Measurements from ENCODE around the gene CHD5. TPM values are rescaled to one million over a fixed set of nuclear protein-coding genes. Genes with fewer than 3 reads are reported as not detected.

Gene CHD5
- total RNA-seq, 1 experiment from 2014 or later: 1.6 TPM

- no peaks in the 10 kb centered on the region for H3K79me1 ChIP-seq (ENCODE audit: insufficient read depth, low read depth, low read length, poor library complexity, severe bottlenecking)
- H3K23me2 ChIP-seq (ENCODE audit: insufficient read length, low read depth, low read length, poor library complexity, severe bottlenecking): peaks cover 5% of the 10 kb centered on the region
- no peak overlapping the region for H3K27ac Mint-ChIP-seq
- no peak overlapping the region for H2BK120ac ChIP-seq (ENCODE audit: low read depth, low read length, poor library complexity, severe bottlenecking)
- no peak overlapping the region for H3K18ac ChIP-seq (ENCODE audit: insufficient read length, low read depth, low read length)
- no peak overlapping the region for H3T11ph ChIP-seq (ENCODE audit: low read length)
- WGBS (ENCODE audit: extremely low coverage, insufficient read length, low lambda C conversion rate): no CpG with 5 or more reads among the region's 26 CpGs
- H2BK5ac ChIP-seq (ENCODE audit: insufficient read length, low read length): no peak overlapping the region
- no peak overlapping the region for H4K91ac ChIP-seq (ENCODE audit: insufficient read length, low read depth, low read length)
- H3K56ac ChIP-seq (ENCODE audit: insufficient read length, low read depth, low read length): no peak overlapping the region
- H3K4me2 ChIP-seq (ENCODE audit: insufficient read depth, insufficient read length, low read length): no peak overlapping the region
- no peak; the same call in 2 of the 3 replicates for TF ChIP-seq CTCF (conservative IDR thresholded peaks at IDR 0.05)
- DNase-seq: no peak
- no peak overlapping the region for H3K4me3 Mint-ChIP-seq
- no peak overlapping the region for H2BK20ac ChIP-seq (ENCODE audit: low read depth, low read length, poor library complexity, severe bottlenecking)
- H2AK5ac ChIP-seq (ENCODE audit: insufficient read length, low read length): no peak overlapping the region
- H3K4ac ChIP-seq (ENCODE audit: low read depth, low read length): no peak overlapping the region
- H3K4me1 Mint-ChIP-seq: peaks cover 11 to 12% of the 10 kb centered on the region in 2 experiments
- no peaks in the 10 kb centered on the region for H3K9me3 Mint-ChIP-seq
- no peak overlapping the region for H2BK15ac ChIP-seq (ENCODE audit: low read depth, low read length)
- H3K14ac ChIP-seq (ENCODE audit: insufficient read depth, low read length): no peak overlapping the region; the same call in 1 of the 2 replicates
- no peak overlapping the region for H4K5ac ChIP-seq (ENCODE audit: insufficient read length, low read depth, low read length)
- H3K9ac ChIP-seq (ENCODE audit: extremely low read depth, insufficient read length, low read length): no peak overlapping the region
- no peaks in the 10 kb centered on the region; the same call in 1 of the 2 replicates for H3K27me3 ChIP-seq (ENCODE audit: insufficient read depth, low read length)
- H3K79me2 ChIP-seq (ENCODE audit: insufficient read depth, low read length): no peaks in the 10 kb centered on the region
- no peak overlapping the region for H3K27ac ChIP-seq (ENCODE audit: insufficient read length, low read depth, low read length)
- no peak overlapping the region for H4K8ac ChIP-seq (replicated peaks; ENCODE audit: insufficient read length, low read depth, low read length)
- H2AFZ ChIP-seq (ENCODE audit: low read length): no peak overlapping the region
- H3K4me1 ChIP-seq (ENCODE audit: insufficient read depth, low read length): no peaks in the 10 kb centered on the region
- no peak overlapping the region for H2BK12ac ChIP-seq (ENCODE audit: insufficient read length, low read depth, low read length)
- no peaks in the 10 kb centered on the region for H4K20me1 ChIP-seq (ENCODE audit: control insufficient read depth, insufficient read depth, insufficient read length)
- H3K23ac ChIP-seq (ENCODE audit: insufficient read length, low read depth, low read length): no peak overlapping the region
- H3K9me3 ChIP-seq (ENCODE audit: control insufficient read depth, low read depth, low read length): no peaks in the 10 kb centered on the region
- H3K36me3 Mint-ChIP-seq (ENCODE audit: insufficient read depth in 1 of 3, low read depth in 3 of 3): no peaks in the 10 kb centered on the region
- H3K27me3 Mint-ChIP-seq (ENCODE audit: low read depth): peaks cover 10% of the 10 kb centered on the region
Observed at GRCh38 chr1:6154525-6155319, 25.4 kb downstream of the CHD5 start.
